HG03103 (cell line): ENCODE data around the gene BTBD9.

Experiments
- ATAC-seq: cut with Tn5 transposase; IDR thresholded peaks from one replicate; pipeline ENCODE4 v1.9.1; 2021; ENCODE audit warnings: low read depth; ENCODE audit not compliant: unreplicated experiment

BTBD9 gene

GRCh38 chr6:38269461-38270172 lies 370.1 kb downstream of the BTBD9 start:
- no peak for ATAC-seq

GRCh38 chr6:38268342-38268741 lies 371.4 kb downstream of the BTBD9 start:
- no peak for ATAC-seq

GRCh38 chr6:38266921-38267354 lies 372.8 kb downstream of the BTBD9 start:
- ATAC-seq, result no peak

GRCh38 chr6:38264605-38265004 lies 375.1 kb downstream of the BTBD9 start:
- ATAC-seq, result no peak

GRCh38 chr6:38262609-38263008 lies 377.1 kb downstream of the BTBD9 start:
- no peak for ATAC-seq

- ATAC-seq, result no peak
These were observed 377.7 kb downstream of the BTBD9 start for GRCh38 chr6:38262026-38262425.

GRCh38 chr6:38261626-38262025 lies 378.1 kb downstream of the BTBD9 start:
- no peak for ATAC-seq

- ATAC-seq, result no peak
These were observed 380.0 kb downstream of the BTBD9 start for GRCh38 chr6:38259736-38260135.

GRCh38 chr6:38248500-38249234 lies 391.1 kb downstream of the BTBD9 start:
- ATAC-seq, result no peak

GRCh38 chr6:38245295-38245694 lies 394.4 kb downstream of the BTBD9 start:
- ATAC-seq, result no peak

GRCh38 chr6:38244869-38245268 lies 394.9 kb downstream of the BTBD9 start:
- ATAC-seq, result no peak

GRCh38 chr6:38241200-38241871 lies 398.4 kb downstream of the BTBD9 start:
- no peak for ATAC-seq

GRCh38 chr6:38239719-38240451 lies 399.8 kb downstream of the BTBD9 start:
- ATAC-seq, result no peak

GRCh38 chr6:38236631-38237030 lies 403.1 kb downstream of the BTBD9 start:
- no peak for ATAC-seq

GRCh38 chr6:38234934-38235682 lies 404.6 kb downstream of the BTBD9 start:
- ATAC-seq, result peak; percentile 75

GRCh38 chr6:38234141-38234540 lies 405.6 kb downstream of the BTBD9 start:
- ATAC-seq, result no peak

GRCh38 chr6:38233161-38233791 lies 406.5 kb downstream of the BTBD9 start:
- no peak for ATAC-seq

GRCh38 chr6:38225766-38226165 lies 414.0 kb downstream of the BTBD9 start:
- ATAC-seq, result no peak

GRCh38 chr6:38221251-38221650 lies 418.5 kb downstream of the BTBD9 start:
- ATAC-seq, result no peak
